ENCODE measurements around the gene NRG3.

DNA sequence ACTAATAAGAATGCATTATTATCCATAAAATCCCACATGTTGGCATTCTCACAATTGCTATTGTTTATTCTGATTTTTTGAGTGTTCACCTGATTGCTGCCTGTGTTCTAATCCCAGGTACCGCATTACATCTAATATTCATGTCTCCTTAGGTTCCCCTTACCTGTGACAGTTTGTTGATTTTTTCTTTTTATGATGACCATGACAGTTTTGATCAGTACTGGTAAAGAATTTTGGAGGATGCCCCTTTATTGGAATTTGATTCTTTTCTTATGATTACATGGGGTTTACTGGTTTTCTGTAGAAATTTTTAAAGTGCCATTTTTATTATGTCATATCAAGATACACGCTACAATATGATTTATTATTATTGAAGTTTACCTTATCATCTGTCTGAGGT lies 1091.1 kb downstream of the NRG3 start:
- TF ChIP-seq CTCF (IDR thresholded peaks at IDR 0.05): no peak
- TF ChIP-seq POLR2AphosphoS5 (IDR thresholded peaks at IDR 0.05): no peak

All from upper lobe of left lung (tissue), 4 donors.